Stomach (tissue), 19 donors: ENCODE results near the gene TET3. TPM values are rescaled to one million over a fixed set of nuclear protein-coding genes. Genes with fewer than 3 reads are reported as not detected.

Experiments used
- DNase-seq, 2 donors: peaks; one replicate each; pipeline versions ENCODE4 v3.0.0 to v3.0.0-alpha.2; 2013 to 2019
- H3K27ac ChIP-seq, 5 donors: fragments of 200-600 bp in 4 of 5; sonication (generic) in 4 of 5; one replicate each; pipeline ENCODE4 v1.5.1; 2013 to 2019; ENCODE audit warnings: mild to moderate bottlenecking in 1 of 5, moderate library complexity in 1 of 5
- H3K27me3 ChIP-seq, 3 donors: fragments of 200-600 bp; sonication (generic); one replicate each; pipeline ENCODE4 v1.5.1; 2017 to 2019; ENCODE audit warnings: mixed run types in 1 of 3
- H3K36me3 ChIP-seq, 4 donors: fragments of 200-600 bp; sonication (generic); 1 replicate in 3 of 4; 2 replicates in 1 of 4; pipeline ENCODE4 v1.5.1; 2016 to 2019
- H3K4me1 ChIP-seq, 4 donors: fragments of 200-600 bp; sonication (generic); one replicate each; pipeline ENCODE4 v1.5.1; 2016 to 2019
- H3K4me3 ChIP-seq, 4 donors: fragments of 200-600 bp; sonication (generic) in 3 of 4; one replicate each; pipeline ENCODE4 v1.5.1; 2016 to 2019; ENCODE audit warnings: mild to moderate bottlenecking in 1 of 4
- H3K9me3 ChIP-seq, 4 donors: fragments of 200-600 bp; sonication (generic); one replicate each; pipeline ENCODE4 v1.5.1; 2016 to 2019
- CTCF ChIP-seq, 7 experiments: fragments of 450-650 bp in 4 of 7; fragments of 200-600 bp in 3 of 7; sonication (generic) in 3 of 7; IDR thresholded peaks; one replicate each; pipeline ENCODE4 v1.5.1; 2016 to 2019; ENCODE audit warnings: antibody characterized with exemption in 7 of 7, control low read depth in 2 of 7, mild to moderate bottlenecking in 1 of 7
- EP300 ChIP-seq: sonication (generic); formaldehyde crosslinking; IDR thresholded peaks from one replicate; pipeline ENCODE4 v1.6.1; 2017; ENCODE audit warnings: antibody characterized with exemption
- POLR2A ChIP-seq, 4 donors: fragments of 450-650 bp; IDR thresholded peaks; one replicate each; pipeline ENCODE4 v1.6.1; 2016; ENCODE audit warnings: antibody characterized with exemption in 4 of 4, control low read depth in 2 of 4, mild to moderate bottlenecking in 1 of 4, moderate library complexity in 1 of 4
- POLR2AphosphoS5 ChIP-seq, 3 donors: sonication (generic); formaldehyde crosslinking; IDR thresholded peaks; one replicate each; pipeline ENCODE4 v1.6.1; 2016; ENCODE audit warnings: antibody characterized with exemption in 3 of 3
- WGBS, 5 donors: extraction: QIAGEN DNeasy Blood & Tissue Kit in 3 of 5; methylation state at CpG; one replicate each; pipeline versions ENCODE4 v1.1.5 to v1.1.7; 2013 to 2018; 5-methylcytosine and 5-hydroxymethylcytosine counted together
- intact Hi-C: fragments of 100-400 bp; cut with DNase I; formaldehyde crosslinking; loops from one replicate; pipeline ENCODE4 v1.15.1; 2023; ENCODE audit warnings: low total_unique reads
- long read RNA-seq, 10 donors: transcript quantifications; one replicate each; lab custom pipeline, GENCODE V29; 2026
- polyA plus RNA-seq, 3 donors: library from polyadenylated mRNA; stranded (reverse); fragments of 200-250 nt; gene quantifications; one replicate each; pipeline ENCODE4 v1.2.3, GENCODE V29; 2013
- total RNA-seq, 5 donors: library from RNA; depleted of rRNA; stranded (reverse); fragments of >200 nt; gene quantifications; one replicate each; pipeline versions ENCODE4 v1.1.0 to v1.2.3, GENCODE V29; 2014 to 2016
- donor health status: healthy with polysubstance abuse.
- donor health status: Bipolar disorder and iron deficiency.
- donor health status: healthy.

The TET3 gene
- total RNA-seq (10 to 100 TPM; 14.7 to 31.5 (median 17.8) TPM), polyA plus RNA-seq (1 to 10 TPM; 1.7 to 2.2 (median 1.8) TPM)
- long read RNA-seq, donor 1 = 0 reads
- long read RNA-seq, donor 2, partial matches to known transcripts = 5 of 5 reads
- long read RNA-seq, donor 2, other reads (novel, unspliced or antisense) = 0 of 5 reads
- long read RNA-seq, donor 3 = 0 reads
- long read RNA-seq, donor 4 = 0 reads
- long read RNA-seq, donor 5 = 0 reads
- long read RNA-seq, donor 6 = 0 reads
- long read RNA-seq, donor 7, partial matches to known transcripts = 5 of 5 reads
- long read RNA-seq, donor 7, other reads (novel, unspliced or antisense) = 0 of 5 reads
- long read RNA-seq, donor 8, partial matches to known transcripts = 6 of 6 reads
- long read RNA-seq, donor 8, other reads (novel, unspliced or antisense) = 0 of 6 reads
- long read RNA-seq, donor 9, partial matches to known transcripts = 6 of 6 reads
- long read RNA-seq, donor 9, other reads (novel, unspliced or antisense) = 0 of 6 reads
- long read RNA-seq, donor 10 = 0 reads

GRCh38 chr2:73984203-73984921 is at the start of gene TET3:
Gene TET3 (plus strand): TSS chr2:73984910. CDS start chr2:73986404, 1,494 bp downstream.
- peaks cover 55 to 90% (median 86%) of the 10 kb centered on the region in 4 donors for H3K4me1 ChIP-seq
- H3K36me3 ChIP-seq = peaks cover 0 to 2% (median 0%) of the 10 kb centered on the region in 4 donors
- peak within 1 kb of the TSS; percentile 52 to 66 (median 64) for H3K4me3 ChIP-seq
- no peaks in the 10 kb centered on the region for H3K9me3 ChIP-seq
- no peaks in the 10 kb centered on the region for H3K27me3 ChIP-seq
- WGBS, 5 donors = 0 to 3% (median 1%) methylated on average over 14 to 85 of the region's 85 CpGs
- TF ChIP-seq EP300 (no peak), POLR2AphosphoS5 (IDR thresholded peaks at IDR 0.05) (no peak), POLR2A (IDR thresholded peaks at IDR 0.05) (no peak), CTCF (IDR thresholded peaks at IDR 0.05) (no peak)
- peak within 1 kb of the TSS; percentile 92 to 99 (median 95) for H3K27ac ChIP-seq
- intact Hi-C loops = no loop called here
- peak; percentile 67 to 88 for DNase-seq

- intact Hi-C loops = no loop called here
- Histone ChIP-seq H3K27me3 (no peaks in the 10 kb centered on the region), H3K36me3 (peaks cover 0 to 45% (median 42%) of the 10 kb centered on the region in 4 donors), H3K9me3 (no peaks in the 10 kb centered on the region), H3K27ac (no peak overlapping the region), H3K4me3 (no peak overlapping the region), H3K4me1 (peaks cover 0 to 84% (median 34%) of the 10 kb centered on the region in 4 donors)
- no peak for DNase-seq
- no peak for TF ChIP-seq POLR2AphosphoS5 (IDR thresholded peaks at IDR 0.05)
- no peak for TF ChIP-seq POLR2A (IDR thresholded peaks at IDR 0.05)
- no peak for TF ChIP-seq EP300
- no peak for TF ChIP-seq CTCF (IDR thresholded peaks at IDR 0.05)
These were observed 49.1 kb upstream of the TET3 start for GRCh38 chr2:73935641-73936040.

GRCh38 chr2:73937103-73937885 is 47.4 kb upstream of the TET3 start:
- intact Hi-C loops = no loop called here
- no peak overlapping the region for H3K4me3 ChIP-seq
- H3K27me3 ChIP-seq = no peaks in the 10 kb centered on the region
- TF ChIP-seq EP300 (no peak), POLR2A (IDR thresholded peaks at IDR 0.05) (no peak)
- WGBS, 5 donors = 64 to 89% (median 69%) methylated on average over 4 of the region's 4 CpGs
- peaks cover 0 to 69% (median 27%) of the 10 kb centered on the region in 4 donors for H3K4me1 ChIP-seq
- DNase-seq = no peak
- H3K9me3 ChIP-seq = no peaks in the 10 kb centered on the region
- no peak overlapping the region for H3K27ac ChIP-seq
- peaks cover 0 to 53% (median 34%) of the 10 kb centered on the region in 4 donors for H3K36me3 ChIP-seq

GRCh38 chr2:73937899-73938298 is 46.8 kb upstream of the TET3 start:
- DNase-seq = no peak

More at GRCh38 chr2:73937899-73938298, 46.8 kb upstream of the TET3 start:
- no peaks in the 10 kb centered on the region for H3K9me3 ChIP-seq
- H3K36me3 ChIP-seq = peaks cover 0 to 47% (median 28%) of the 10 kb centered on the region in 4 donors
- TF ChIP-seq POLR2AphosphoS5 (IDR thresholded peaks at IDR 0.05) (no peak), EP300 (no peak), CTCF (IDR thresholded peaks at IDR 0.05) (no peak), POLR2A (IDR thresholded peaks at IDR 0.05) (no peak)
- peaks cover 0 to 63% (median 25%) of the 10 kb centered on the region in 4 donors for H3K4me1 ChIP-seq
- intact Hi-C loops = no loop called here
- no peaks in the 10 kb centered on the region for H3K27me3 ChIP-seq
- H3K27ac ChIP-seq = no peak overlapping the region
- no peak overlapping the region for H3K4me3 ChIP-seq
